Loucy (cell line): ENCODE data around the gene LRRC34.

Experiments used
- CTCF ChIP-seq: fragments of 200-600 bp; sonication (generic); conservative IDR thresholded peaks from 2 replicates; pipeline ENCODE4 v1.5.1; 2014; ENCODE audit warnings: mild to moderate bottlenecking, antibody characterized with exemption, low read length
- EZH2phosphoT487 ChIP-seq: fragments of 200-600 bp; IDR thresholded peaks from 2 replicates; pipeline ENCODE4 v1.6.1; 2018; ENCODE audit warnings: antibody characterized with exemption, mild to moderate bottlenecking, moderate library complexity, borderline replicate concordance

GRCh38 chr3:169822540-169822939, 9.8 kb upstream of the LRRC34 start:
- TF ChIP-seq CTCF (no peak), EZH2phosphoT487 (no peak)
